Cardiac fibroblast (primary cell): ENCODE results near the gene GALNT17.

Source experiments
- DNase-seq, 2 donors: peaks; one replicate each; pipeline versions ENCODE4 v3.0.0 to v3.0.0-alpha.2; 2010; ENCODE audit warnings: low read depth in 2 of 2
- H3K4me3 ChIP-seq, 2 donors: replicated peaks in 1 of 2; 1 replicate in 1 of 2; 2 replicates in 1 of 2; pipeline ENCODE4 v1.5.1; 2011; ENCODE audit warnings: low read depth in 2 of 2, low read length in 2 of 2, mild to moderate bottlenecking in 2 of 2, moderate library complexity in 1 of 2
- TF ChIP-seq, protein P1 (sequence below): IDR thresholded peaks from one replicate; pipeline ENCODE4 v1.5.1; 2011; ENCODE audit warnings: low read depth, mild to moderate bottlenecking, low read length, inconsistent platforms

Gene GALNT17

GRCh38 chr7:71237945-71238344, 106.0 kb downstream of the GALNT17 start:
- TF ChIP-seq, protein P1, sequence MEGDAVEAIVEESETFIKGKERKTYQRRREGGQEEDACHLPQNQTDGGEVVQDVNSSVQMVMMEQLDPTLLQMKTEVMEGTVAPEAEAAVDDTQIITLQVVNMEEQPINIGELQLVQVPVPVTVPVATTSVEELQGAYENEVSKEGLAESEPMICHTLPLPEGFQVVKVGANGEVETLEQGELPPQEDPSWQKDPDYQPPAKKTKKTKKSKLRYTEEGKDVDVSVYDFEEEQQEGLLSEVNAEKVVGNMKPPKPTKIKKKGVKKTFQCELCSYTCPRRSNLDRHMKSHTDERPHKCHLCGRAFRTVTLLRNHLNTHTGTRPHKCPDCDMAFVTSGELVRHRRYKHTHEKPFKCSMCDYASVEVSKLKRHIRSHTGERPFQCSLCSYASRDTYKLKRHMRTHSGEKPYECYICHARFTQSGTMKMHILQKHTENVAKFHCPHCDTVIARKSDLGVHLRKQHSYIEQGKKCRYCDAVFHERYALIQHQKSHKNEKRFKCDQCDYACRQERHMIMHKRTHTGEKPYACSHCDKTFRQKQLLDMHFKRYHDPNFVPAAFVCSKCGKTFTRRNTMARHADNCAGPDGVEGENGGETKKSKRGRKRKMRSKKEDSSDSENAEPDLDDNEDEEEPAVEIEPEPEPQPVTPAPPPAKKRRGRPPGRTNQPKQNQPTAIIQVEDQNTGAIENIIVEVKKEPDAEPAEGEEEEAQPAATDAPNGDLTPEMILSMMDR = no peak
- no peak for DNase-seq
- no peak overlapping the region for H3K4me3 ChIP-seq

GRCh38 chr7:71238581-71239295, 106.8 kb downstream of the GALNT17 start:
- TF ChIP-seq, protein P1 = no peak
- H3K4me3 ChIP-seq = no peak overlapping the region
- no peak for DNase-seq

GRCh38 chr7:71239586-71240268, 107.8 kb downstream of the GALNT17 start:
- DNase-seq = no peak
- H3K4me3 ChIP-seq = no peak overlapping the region
- TF ChIP-seq, protein P1 = no peak

DNA sequence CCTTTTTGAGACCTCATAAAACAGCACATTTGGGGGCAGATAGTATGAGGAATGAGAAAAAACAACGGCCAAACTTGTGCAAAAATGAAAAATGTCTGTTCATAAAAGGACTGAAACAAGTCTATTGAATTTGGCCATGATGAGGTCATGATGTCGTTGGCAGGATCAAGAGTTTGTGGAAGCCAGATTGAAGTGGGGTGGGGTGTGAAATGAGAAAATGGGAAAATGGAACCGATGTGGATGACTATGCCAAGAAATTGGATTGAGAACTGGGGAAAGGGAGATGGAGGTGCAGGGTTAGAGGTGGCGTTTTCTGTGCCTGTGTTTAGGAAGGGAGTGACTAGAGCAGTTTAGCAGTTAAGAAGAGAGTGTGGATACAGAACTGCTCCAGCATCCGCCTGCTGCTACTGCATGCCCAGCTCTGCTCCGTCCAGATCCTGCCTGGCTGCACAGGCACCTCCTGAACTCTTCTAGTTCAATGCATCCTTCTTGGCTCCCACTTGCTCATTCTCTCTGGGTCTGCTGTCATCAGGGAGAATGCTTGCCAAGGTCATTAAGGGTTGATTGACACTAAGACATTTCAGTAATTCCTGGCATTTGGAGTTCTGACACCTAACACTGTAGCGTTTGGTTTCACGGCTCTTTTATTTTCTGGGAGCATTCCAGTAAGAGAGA, 111.9 kb downstream of the GALNT17 start:
- TF ChIP-seq, protein P1 = no peak
- H3K4me3 ChIP-seq = no peak overlapping the region
- no peak for DNase-seq

DNA sequence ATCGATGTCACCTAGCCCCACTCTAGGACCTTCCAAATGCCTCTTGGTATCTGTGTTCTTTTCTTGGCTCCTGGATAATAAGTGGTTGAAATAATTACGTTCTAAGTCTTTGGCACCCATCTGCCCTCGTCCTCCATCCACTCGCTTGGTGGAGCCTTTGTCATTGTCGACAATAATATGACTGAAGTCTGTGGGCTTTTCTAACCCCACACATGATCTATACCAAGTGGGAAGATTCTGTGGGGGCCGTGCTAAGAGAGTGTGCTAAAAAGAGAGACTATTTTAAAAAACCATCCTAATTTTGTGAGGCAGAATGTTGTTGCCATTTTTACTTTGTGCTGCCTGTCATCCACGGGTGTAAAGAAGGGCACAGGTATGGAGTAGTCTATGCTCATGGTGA, 113.1 kb downstream of the GALNT17 start:
- DNase-seq = no peak
- TF ChIP-seq, protein P1 = no peak
- no peak overlapping the region for H3K4me3 ChIP-seq

GRCh38 chr7:71251706-71252105, 119.8 kb downstream of the GALNT17 start:
- no peak for DNase-seq
- TF ChIP-seq, protein P1 = no peak

More at GRCh38 chr7:71251706-71252105, 119.8 kb downstream of the GALNT17 start:
- no peak overlapping the region for H3K4me3 ChIP-seq
